ENCODE measurements around the gene CCL27. TPM values are rescaled to one million over a fixed set of nuclear protein-coding genes. Genes with fewer than 3 reads are reported as not detected.
"Not testable (repeated sequence)": the region's sequence is repeated elsewhere in the genome, so short reads cannot be mapped to it uniquely, and the experiment has no call there.

The CCL27 gene
- total and polyA plus RNA-seq, 2 donors (not counting 1 experiment from before 2014, with no cell fraction given), result not detected

DNA sequence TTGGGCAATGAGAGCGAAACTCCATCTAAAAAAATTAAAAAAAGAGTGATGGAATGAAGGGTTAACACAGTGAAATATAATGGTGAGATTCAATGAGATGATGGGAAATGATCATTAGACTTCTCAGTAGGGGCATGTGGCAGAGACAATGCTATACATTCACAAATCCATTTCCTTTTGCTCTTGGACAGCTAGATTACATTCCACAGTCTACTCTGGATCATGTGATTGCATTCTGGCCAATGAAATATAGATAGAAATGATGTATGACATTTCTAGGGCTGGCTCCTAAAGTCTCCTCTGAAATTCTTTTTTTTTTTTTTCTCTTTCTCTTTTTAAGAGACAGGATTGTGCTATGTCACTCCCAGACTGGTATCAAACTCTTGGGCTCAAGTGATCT is 19.8 kb downstream of the CCL27 start:
- Histone ChIP-seq H3K4me1 (ENCODE audit: control insufficient read depth, extremely low read depth, insufficient read depth, low read length) (peaks cover 13% of the 10 kb centered on the region), H3K4me2 (ENCODE audit: extremely low read depth, insufficient read depth, low read length) (no peak overlapping the region), H3K27ac (ENCODE audit: insufficient read depth, low read length) (no peak overlapping the region), H3K9me3 (ENCODE audit: control insufficient read depth, insufficient read depth, low read depth, low read length) (no peaks in the 10 kb centered on the region), H2AFZ (ENCODE audit: low read length) (no peak overlapping the region), H3K79me2 (ENCODE audit: control insufficient read depth, insufficient read depth, low read length) (peaks cover 5% of the 10 kb centered on the region), H4K20me1 (ENCODE audit: control insufficient read depth, extremely low read depth, insufficient read depth, low read length) (no peaks in the 10 kb centered on the region), H3K9ac (ENCODE audit: insufficient read depth, low read length) (no peak overlapping the region), H3K4me3 (replicated peaks in 1 of 4; ENCODE audit: control extremely low read depth in 1 of 4, insufficient read depth in 1 of 4, low read depth in 3 of 4, low read length in 4 of 4) (no peak overlapping the region), H3K27me3 (ENCODE audit: control insufficient read depth, insufficient read depth, low read length) (no peaks in the 10 kb centered on the region), H3K36me3 (ENCODE audit: control insufficient read depth, insufficient read depth, low read length) (no peaks in the 10 kb centered on the region)
- TF ChIP-seq, protein P1, sequence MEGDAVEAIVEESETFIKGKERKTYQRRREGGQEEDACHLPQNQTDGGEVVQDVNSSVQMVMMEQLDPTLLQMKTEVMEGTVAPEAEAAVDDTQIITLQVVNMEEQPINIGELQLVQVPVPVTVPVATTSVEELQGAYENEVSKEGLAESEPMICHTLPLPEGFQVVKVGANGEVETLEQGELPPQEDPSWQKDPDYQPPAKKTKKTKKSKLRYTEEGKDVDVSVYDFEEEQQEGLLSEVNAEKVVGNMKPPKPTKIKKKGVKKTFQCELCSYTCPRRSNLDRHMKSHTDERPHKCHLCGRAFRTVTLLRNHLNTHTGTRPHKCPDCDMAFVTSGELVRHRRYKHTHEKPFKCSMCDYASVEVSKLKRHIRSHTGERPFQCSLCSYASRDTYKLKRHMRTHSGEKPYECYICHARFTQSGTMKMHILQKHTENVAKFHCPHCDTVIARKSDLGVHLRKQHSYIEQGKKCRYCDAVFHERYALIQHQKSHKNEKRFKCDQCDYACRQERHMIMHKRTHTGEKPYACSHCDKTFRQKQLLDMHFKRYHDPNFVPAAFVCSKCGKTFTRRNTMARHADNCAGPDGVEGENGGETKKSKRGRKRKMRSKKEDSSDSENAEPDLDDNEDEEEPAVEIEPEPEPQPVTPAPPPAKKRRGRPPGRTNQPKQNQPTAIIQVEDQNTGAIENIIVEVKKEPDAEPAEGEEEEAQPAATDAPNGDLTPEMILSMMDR (conservative IDR thresholded peaks at IDR 0.05 in 1 of 2, IDR thresholded peaks at IDR 0.05 in 1 of 2; ENCODE audit: low read depth in 1 of 2, low read length in 2 of 2), result no peak
- no peak for TF ChIP-seq EZH2 (IDR thresholded peaks at IDR 0.05; ENCODE audit: low read length, missing control alignments)
- no peak for DNase-seq (ENCODE audit: low read depth in 2 of 2)

DNA sequence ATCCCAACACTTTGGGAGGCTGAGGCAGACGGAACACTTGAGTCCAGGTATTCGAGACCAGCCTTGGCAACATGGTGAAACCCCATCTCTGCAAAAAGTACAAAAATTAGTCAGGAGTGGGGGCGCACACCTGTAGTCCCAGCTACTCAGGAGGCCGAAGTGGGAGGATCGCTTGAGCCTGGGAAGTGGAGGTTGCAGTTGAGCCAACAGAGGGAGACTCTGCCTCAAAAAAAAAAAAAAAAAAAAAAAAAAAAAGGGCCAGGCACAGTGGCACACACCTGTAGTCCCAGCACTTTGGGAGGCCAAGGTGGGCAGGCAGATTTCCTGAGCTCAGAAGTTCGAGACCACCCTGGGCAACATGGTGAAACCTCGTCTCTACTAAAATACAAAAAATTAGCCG is 23.1 kb downstream of the CCL27 start:
- H3K27me3 ChIP-seq (ENCODE audit: control insufficient read depth, insufficient read depth, low read length); H3K36me3 ChIP-seq (ENCODE audit: control insufficient read depth, insufficient read depth, low read length); H3K4me2 ChIP-seq (ENCODE audit: extremely low read depth, insufficient read depth, low read length); DNase-seq (ENCODE audit: low read depth in 2 of 2); H3K9ac ChIP-seq (ENCODE audit: insufficient read depth, low read length); H2AFZ ChIP-seq (ENCODE audit: low read length); H3K9me3 ChIP-seq (ENCODE audit: control insufficient read depth, insufficient read depth, low read depth, low read length); H3K27ac ChIP-seq (ENCODE audit: insufficient read depth, low read length); H4K20me1 ChIP-seq (ENCODE audit: control insufficient read depth, extremely low read depth, insufficient read depth, low read length); H3K4me3 ChIP-seq (replicated peaks in 1 of 4; ENCODE audit: control extremely low read depth in 1 of 4, insufficient read depth in 1 of 4, low read depth in 3 of 4, low read length in 4 of 4): not testable (repeated sequence)
- Histone ChIP-seq H3K4me1 (ENCODE audit: control insufficient read depth, extremely low read depth, insufficient read depth, low read length) (peaks cover 13% of the 10 kb centered on the region), H3K79me2 (ENCODE audit: control insufficient read depth, insufficient read depth, low read length) (peaks cover 19% of the 10 kb centered on the region)

DNA sequence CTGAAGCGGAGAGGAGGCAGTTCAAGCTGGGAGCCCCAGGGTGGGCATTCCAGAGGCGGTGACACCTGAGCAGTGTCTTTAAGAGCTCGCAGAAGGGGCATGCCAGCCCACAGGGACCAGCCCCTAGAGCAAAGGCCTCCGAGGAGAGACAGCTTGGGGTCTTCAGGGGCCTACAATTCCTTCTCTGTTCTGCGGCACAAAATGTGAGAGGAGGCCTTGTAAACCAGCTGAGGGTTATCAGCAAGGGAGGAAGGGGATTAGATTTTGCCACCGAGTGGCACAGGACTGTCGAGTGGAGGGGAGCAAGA is 24.4 kb downstream of the CCL27 start:
- H4K20me1 ChIP-seq (ENCODE audit: control insufficient read depth, extremely low read depth, insufficient read depth, low read length), result no peaks in the 10 kb centered on the region
- H3K27me3 ChIP-seq (ENCODE audit: control insufficient read depth, insufficient read depth, low read length), result no peaks in the 10 kb centered on the region
- H2AFZ ChIP-seq (ENCODE audit: low read length), result peak overlapping the region; percentile 84
- no peak for DNase-seq (ENCODE audit: low read depth in 2 of 2)
- peaks cover 2% of the 10 kb centered on the region for H3K36me3 ChIP-seq (ENCODE audit: control insufficient read depth, insufficient read depth, low read length)
- peaks cover 19% of the 10 kb centered on the region for H3K79me2 ChIP-seq (ENCODE audit: control insufficient read depth, insufficient read depth, low read length)
- TF ChIP-seq, protein P1 (conservative IDR thresholded peaks at IDR 0.05 in 1 of 2, IDR thresholded peaks at IDR 0.05 in 1 of 2; ENCODE audit: low read depth in 1 of 2, low read length in 2 of 2), result no peak
- TF ChIP-seq EZH2 (IDR thresholded peaks at IDR 0.05; ENCODE audit: low read length, missing control alignments), result no peak
- H3K4me1 ChIP-seq (ENCODE audit: control insufficient read depth, extremely low read depth, insufficient read depth, low read length), result peaks cover 13% of the 10 kb centered on the region
- peak overlapping the region; percentile 77 for H3K9ac ChIP-seq (ENCODE audit: insufficient read depth, low read length)
- H3K27ac ChIP-seq (ENCODE audit: insufficient read depth, low read length), result peak overlapping the region; percentile 71
- no peaks in the 10 kb centered on the region for H3K9me3 ChIP-seq (ENCODE audit: control insufficient read depth, insufficient read depth, low read depth, low read length)
- peak overlapping the region; percentile 69 to 94 (median 82) for H3K4me3 ChIP-seq (replicated peaks in 1 of 4; ENCODE audit: control extremely low read depth in 1 of 4, insufficient read depth in 1 of 4, low read depth in 3 of 4, low read length in 4 of 4)
- H3K4me2 ChIP-seq (ENCODE audit: extremely low read depth, insufficient read depth, low read length), result peak overlapping the region; percentile 99

Data from fibroblast of lung (primary cell).